ENCODE results near the gene NRM.

- TF ChIP-seq, protein P1, sequence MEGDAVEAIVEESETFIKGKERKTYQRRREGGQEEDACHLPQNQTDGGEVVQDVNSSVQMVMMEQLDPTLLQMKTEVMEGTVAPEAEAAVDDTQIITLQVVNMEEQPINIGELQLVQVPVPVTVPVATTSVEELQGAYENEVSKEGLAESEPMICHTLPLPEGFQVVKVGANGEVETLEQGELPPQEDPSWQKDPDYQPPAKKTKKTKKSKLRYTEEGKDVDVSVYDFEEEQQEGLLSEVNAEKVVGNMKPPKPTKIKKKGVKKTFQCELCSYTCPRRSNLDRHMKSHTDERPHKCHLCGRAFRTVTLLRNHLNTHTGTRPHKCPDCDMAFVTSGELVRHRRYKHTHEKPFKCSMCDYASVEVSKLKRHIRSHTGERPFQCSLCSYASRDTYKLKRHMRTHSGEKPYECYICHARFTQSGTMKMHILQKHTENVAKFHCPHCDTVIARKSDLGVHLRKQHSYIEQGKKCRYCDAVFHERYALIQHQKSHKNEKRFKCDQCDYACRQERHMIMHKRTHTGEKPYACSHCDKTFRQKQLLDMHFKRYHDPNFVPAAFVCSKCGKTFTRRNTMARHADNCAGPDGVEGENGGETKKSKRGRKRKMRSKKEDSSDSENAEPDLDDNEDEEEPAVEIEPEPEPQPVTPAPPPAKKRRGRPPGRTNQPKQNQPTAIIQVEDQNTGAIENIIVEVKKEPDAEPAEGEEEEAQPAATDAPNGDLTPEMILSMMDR (IDR thresholded peaks at IDR 0.05; ENCODE audit: insufficient read depth, low read depth, low read length) = no peak
- no peak for TF ChIP-seq EZH2 (IDR thresholded peaks at IDR 0.05; ENCODE audit: insufficient read depth, low read length)
Observed at GRCh38 chr6:30640481-30640880, 50.3 kb downstream of the NRM start.
